SK-N-SH treated with all-trans-retinoic acid at 6 μM for 48 hours (cell line): Measurements from ENCODE around the gene KLRC4.

Experiments used
- ATAC-seq: fragments of 200-7000 bp; cut with Tn5 transposase; 3 replicates; pipeline ENCODE4 v1.9.1; 2020; ENCODE audit warnings: mild to moderate bottlenecking, moderate library complexity
- ARNTL ChIP-seq: fragments of 450-650 bp; formaldehyde crosslinking; IDR thresholded peaks from 2 replicates; pipeline ENCODE4 v1.5.0; 2020; ENCODE audit warnings: low read depth, mild to moderate bottlenecking, moderate library complexity, borderline replicate concordance
- CREB5 ChIP-seq: fragments of 250-450 bp; sonication (Bioruptor Pico); IDR thresholded peaks from 2 replicates; pipeline ENCODE4 v1.5.1; 2020; ENCODE audit warnings: low read depth, mild to moderate bottlenecking, moderate library complexity
- GLIS3 ChIP-seq: fragments of 250-450 bp; sonication (Bioruptor Pico); IDR thresholded peaks from 2 replicates; pipeline ENCODE4 v1.5.0; 2020; ENCODE audit warnings: mild to moderate bottlenecking, moderate library complexity
- ISL1 ChIP-seq: fragments of 250-450 bp; sonication (Bioruptor Pico); IDR thresholded peaks from 2 replicates; pipeline ENCODE4 v2.1.2; 2022; ENCODE audit warnings: mild to moderate bottlenecking, moderate library complexity
- OSR1 ChIP-seq: fragments of 250-450 bp; sonication (Bioruptor Pico); IDR thresholded peaks from 2 replicates; pipeline ENCODE4 v1.8.0; 2022; ENCODE audit warnings: moderate library complexity, mild to moderate bottlenecking, inconsistent platforms
- PATZ1 ChIP-seq: fragments of 250-450 bp; sonication (Bioruptor Pico); IDR thresholded peaks from 2 replicates; pipeline ENCODE4 v1.8.0; 2020; ENCODE audit warnings: mild to moderate bottlenecking, moderate library complexity, borderline replicate concordance
- POU6F1 ChIP-seq: fragments of 250-450 bp; sonication (Bioruptor Pico); IDR thresholded peaks from 2 replicates; pipeline ENCODE4 v1.8.0; 2021; ENCODE audit warnings: low read depth, mild to moderate bottlenecking, moderate library complexity, borderline replicate concordance
- RARB ChIP-seq: fragments of 250-450 bp; sonication (Bioruptor Pico); IDR thresholded peaks from 2 replicates; pipeline ENCODE4 v1.8.0; 2021; ENCODE audit warnings: mild to moderate bottlenecking, moderate library complexity
- SNAI2 ChIP-seq: fragments of 250-450 bp; sonication (Bioruptor Pico); IDR thresholded peaks from 2 replicates; pipeline ENCODE4 v1.5.0; 2020; ENCODE audit warnings: mild to moderate bottlenecking, moderate library complexity
- ZC3H10 ChIP-seq: fragments of 250-450 bp; sonication (Bioruptor Pico); IDR thresholded peaks from 2 replicates; pipeline ENCODE4 v1.5.1; 2021; ENCODE audit warnings: mild to moderate bottlenecking, moderate library complexity
- ZFP3 ChIP-seq: fragments of 250-450 bp; sonication (Bioruptor Pico); IDR thresholded peaks from 2 replicates; pipeline ENCODE4 v1.5.0; 2020; ENCODE audit warnings: mild to moderate bottlenecking, moderate library complexity
- ZNF70 ChIP-seq: fragments of 450-650 bp; formaldehyde crosslinking; IDR thresholded peaks from 2 replicates; pipeline ENCODE4 v1.5.0; 2020; ENCODE audit warnings: mild to moderate bottlenecking, moderate library complexity

Gene KLRC4

GRCh38 chr12:10358131-10358530 lies 51.4 kb downstream of the KLRC4 start:
- ATAC-seq, result no peak
- TF ChIP-seq PATZ1, result no peak
- no peak for TF ChIP-seq OSR1 (CRISPR knock-in tag)
- TF ChIP-seq SNAI2 (CRISPR knock-in tag), result no peak
- TF ChIP-seq CREB5 (CRISPR knock-in tag), result no peak
- TF ChIP-seq ISL1, result no peak
- TF ChIP-seq GLIS3 (CRISPR knock-in tag), result no peak
- no peak for TF ChIP-seq RARB (CRISPR knock-in tag)
- TF ChIP-seq ZNF70 (CRISPR knock-in tag), result no peak
- no peak for TF ChIP-seq ZFP3 (CRISPR knock-in tag)
- no peak for TF ChIP-seq ZC3H10 (CRISPR knock-in tag)
- TF ChIP-seq POU6F1, result no peak
- TF ChIP-seq ARNTL (CRISPR knock-in tag), result no peak
